ENCODE results near the gene DPYSL3.

- no peak for TF ChIP-seq EZH2 (IDR thresholded peaks at IDR 0.05)
- TF ChIP-seq CTCF (IDR thresholded peaks at IDR 0.05), result no peak
Observed at GRCh38 chr5:147454996-147455677, 54.7 kb downstream of the DPYSL3 start.

Data from neural progenitor cell (in vitro differentiated cells).